Stimulated activated CD8-positive, alpha-beta memory T cell treated with anti-CD3 and anti-CD28 coated beads, Interleukin-7, amount 100 ng/mL, for 4 hours (primary cell): ENCODE measurements around the gene RRP8.

Experiments
- DNase-seq, 2 donors: peaks; one replicate each; pipeline ENCODE4 v3.0.0-alpha.2; 2020; ENCODE audit warnings: low read depth in 2 of 2

The RRP8 gene

DNA sequence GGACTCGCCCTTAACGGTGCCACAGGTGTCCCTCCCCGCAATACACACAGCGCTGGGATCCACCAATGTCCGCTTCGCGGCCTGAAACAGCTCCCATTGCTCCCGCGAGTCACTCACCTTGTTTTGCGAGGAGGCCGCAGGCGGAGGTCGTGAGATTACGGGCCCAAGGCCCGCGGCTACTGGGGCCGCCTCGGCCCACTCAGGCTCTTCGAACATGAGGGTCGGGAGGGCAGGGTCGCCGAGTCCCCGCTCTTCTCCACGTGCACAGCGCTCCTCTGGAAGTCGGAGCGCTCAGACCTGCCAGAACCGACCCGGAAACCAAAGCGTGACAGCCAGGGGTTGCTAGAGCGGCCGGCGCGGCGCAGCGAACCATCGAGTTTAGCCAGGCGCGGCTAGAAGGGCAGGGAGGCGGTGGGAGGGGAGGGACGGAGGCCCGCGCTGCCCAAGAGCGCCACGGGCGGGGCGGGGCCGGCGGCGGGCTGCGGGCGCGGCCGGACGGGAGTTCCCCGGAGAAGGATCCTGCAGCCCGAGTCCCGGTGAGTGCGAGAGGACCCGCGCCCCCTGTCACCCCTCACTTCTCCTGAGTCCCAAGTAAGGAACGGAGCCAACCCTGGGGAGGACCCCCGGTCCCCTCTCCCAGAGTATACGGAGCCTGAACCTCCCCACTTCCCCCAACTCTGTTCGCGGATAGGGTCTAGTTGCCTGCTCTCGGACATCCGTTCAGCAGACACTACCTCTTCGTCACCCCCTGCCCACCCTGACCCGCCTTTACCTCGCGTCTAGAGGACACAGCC, at the start of gene RRP8, which contains the start of gene ILK:
Gene RRP8, minus strand, starts transcription at position 330 of the 794 bp plus-strand sequence. Its CDS starts 114 bp downstream, at position 216.
Gene ILK, plus strand, starts transcription at position 488 of the 794 bp plus-strand sequence. CDS start 498 bp downstream, outside the sequence.
- DNase-seq = peak; percentile 72 to 81

- no peak for DNase-seq
These were observed 49.7 kb upstream of the RRP8 start for GRCh38 chr11:6653097-6653496.

- no peak for DNase-seq
These were observed 48.8 kb upstream of the RRP8 start for GRCh38 chr11:6652182-6652581.

DNA sequence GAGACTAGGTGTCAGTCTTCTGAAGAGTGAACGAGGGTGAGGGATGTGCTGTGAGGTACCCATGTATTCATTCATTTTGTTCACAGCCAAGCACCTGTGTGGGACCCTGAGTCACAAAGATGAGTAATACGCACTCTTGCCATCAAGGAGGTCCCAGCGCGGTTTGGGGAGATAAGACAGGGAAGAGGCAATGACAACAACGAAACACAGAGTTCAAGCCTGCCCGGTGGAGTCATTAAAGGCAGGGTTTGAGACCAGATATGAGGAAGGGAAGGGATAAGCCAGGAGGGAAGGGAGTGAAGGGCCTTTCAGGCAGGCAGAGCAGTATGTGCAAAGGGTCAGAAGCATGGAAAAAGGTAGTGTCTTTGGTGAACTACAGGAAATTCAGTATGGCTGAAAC, 47.6 kb upstream of the RRP8 start:
- DNase-seq = peak; percentile 41 to 46

- DNase-seq = no peak
These were observed 46.7 kb upstream of the RRP8 start for GRCh38 chr11:6650104-6650503.

DNA sequence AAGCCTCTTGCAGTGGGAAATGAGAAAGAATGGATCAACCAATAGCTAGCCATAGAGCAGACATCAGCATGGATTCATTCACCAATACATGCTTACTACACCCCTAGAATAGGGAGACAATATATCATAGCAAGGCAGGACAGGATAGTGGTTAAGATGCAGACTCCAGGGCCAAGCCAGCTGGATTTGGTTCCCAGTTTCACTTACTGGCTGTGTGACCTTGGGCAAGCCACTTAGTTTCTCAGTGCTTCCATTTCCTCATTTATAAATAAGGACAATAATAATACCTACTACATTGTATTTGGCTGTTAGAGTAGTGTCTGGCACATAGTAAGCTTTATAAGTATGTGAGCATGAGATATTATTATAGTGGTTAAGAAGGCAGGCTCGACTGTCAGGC, 45.1 kb upstream of the RRP8 start:
- DNase-seq = no peak

GRCh38 chr11:6647836-6648235, 44.4 kb upstream of the RRP8 start:
- DNase-seq = no peak

GRCh38 chr11:6646918-6647679, 43.7 kb upstream of the RRP8 start:
- DNase-seq = no peak

GRCh38 chr11:6646576-6646917, 43.1 kb upstream of the RRP8 start:
- DNase-seq = no peak

- DNase-seq = no peak
These were observed 42.7 kb upstream of the RRP8 start for GRCh38 chr11:6646071-6646470.

- no peak for DNase-seq
These were observed 39.5 kb upstream of the RRP8 start for GRCh38 chr11:6642957-6643356.

- DNase-seq = no peak
These were observed 37.7 kb upstream of the RRP8 start for GRCh38 chr11:6640985-6641701.

GRCh38 chr11:6640036-6640984, 36.9 kb upstream of the RRP8 start:
- DNase-seq = no peak

GRCh38 chr11:6638429-6638828, 35.0 kb upstream of the RRP8 start:
- DNase-seq = no peak

GRCh38 chr11:6637871-6638270, 34.5 kb upstream of the RRP8 start:
- no peak for DNase-seq

DNA sequence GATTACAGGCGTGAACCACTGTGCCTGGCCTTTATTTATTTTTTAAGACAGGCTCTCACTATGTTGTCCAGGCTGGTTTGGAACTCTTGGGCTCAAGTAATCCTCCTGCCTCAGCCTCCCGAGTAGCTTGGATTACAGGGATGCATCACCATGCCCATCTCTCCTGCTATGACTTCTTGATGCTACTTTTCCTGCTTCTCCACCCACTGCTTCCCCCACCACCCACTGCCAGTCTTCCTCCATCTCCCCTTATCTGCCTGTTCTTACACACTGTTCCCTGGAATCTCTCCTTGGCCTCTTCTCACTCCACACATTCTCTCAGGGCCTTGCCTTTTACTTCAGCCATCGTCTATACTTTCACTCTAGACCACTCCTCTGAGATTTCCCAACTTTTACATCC, 33.1 kb upstream of the RRP8 start:
- DNase-seq = no peak

DNA sequence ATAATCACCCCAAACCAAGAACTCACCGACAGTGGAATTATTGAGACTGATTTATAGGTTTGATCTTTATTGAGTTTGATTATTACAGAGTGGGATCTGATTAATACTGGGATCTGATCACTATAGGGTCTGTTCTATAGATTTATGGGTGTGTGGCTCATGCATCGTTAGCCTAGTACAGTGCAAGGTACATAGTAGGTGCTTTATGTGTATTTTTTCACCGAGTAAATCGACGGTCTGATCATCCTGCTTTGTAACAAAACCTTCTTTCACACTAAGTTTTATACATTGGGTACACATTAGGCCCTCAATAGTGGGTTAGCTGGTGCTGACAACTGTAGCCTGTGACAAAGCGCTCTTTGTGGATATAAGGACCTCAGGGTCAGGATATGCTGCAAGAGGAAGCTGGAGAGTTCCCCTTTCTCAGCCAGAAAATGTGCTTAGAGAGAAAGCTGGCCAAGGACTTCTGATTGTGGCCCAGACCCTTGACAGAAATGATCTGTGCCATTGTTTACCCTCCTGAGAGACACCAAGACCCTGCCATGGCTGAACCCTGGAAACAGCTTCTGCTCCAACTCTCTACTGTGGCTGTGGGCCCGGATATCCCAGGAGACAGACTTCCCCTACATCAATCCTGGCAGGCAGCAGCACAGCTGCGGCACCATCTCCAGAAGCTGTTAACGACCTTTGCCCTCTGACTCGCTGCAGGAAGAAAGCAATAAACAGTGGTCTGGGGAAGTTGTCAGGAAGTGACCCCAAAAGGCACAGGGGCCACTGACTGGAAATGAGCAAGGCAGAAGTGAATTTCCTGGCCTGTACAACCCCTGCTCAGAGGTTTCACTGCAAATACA, 31.9 kb upstream of the RRP8 start:
- DNase-seq = no peak

GRCh38 chr11:6634534-6634933, 31.1 kb upstream of the RRP8 start:
- no peak for DNase-seq

GRCh38 chr11:6633422-6634408, 30.3 kb upstream of the RRP8 start:
- DNase-seq = no peak
